Measurements from ENCODE around the gene PLRG1.

The PLRG1 gene

DNA sequence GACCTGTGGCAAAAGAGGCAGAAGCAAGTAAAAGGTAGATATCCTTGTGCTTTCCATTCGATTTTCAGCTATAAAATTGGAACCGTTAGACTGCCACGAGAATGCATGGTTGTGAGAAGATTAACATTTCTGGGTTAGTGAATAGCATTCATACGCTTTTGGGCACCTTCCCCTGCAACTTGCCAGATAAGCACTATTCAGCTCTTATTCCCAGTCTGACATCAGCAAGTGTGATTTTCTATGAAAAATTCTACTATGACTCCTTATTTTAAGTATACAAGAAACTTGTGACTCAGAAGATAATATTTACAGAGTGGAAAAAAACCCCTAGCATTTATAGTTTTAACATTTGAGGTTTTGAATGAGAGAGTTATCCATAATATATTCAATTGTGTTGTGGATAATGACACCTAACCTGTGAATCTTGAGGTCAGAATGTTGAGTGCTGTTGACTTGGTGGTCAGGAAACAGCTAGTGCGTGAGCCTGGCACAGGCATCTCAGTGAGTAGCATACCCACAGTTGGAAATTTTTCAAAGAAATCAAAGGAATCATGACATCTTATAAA, 16.5 kb upstream of the PLRG1 start:
- TF ChIP-seq, protein P1, sequence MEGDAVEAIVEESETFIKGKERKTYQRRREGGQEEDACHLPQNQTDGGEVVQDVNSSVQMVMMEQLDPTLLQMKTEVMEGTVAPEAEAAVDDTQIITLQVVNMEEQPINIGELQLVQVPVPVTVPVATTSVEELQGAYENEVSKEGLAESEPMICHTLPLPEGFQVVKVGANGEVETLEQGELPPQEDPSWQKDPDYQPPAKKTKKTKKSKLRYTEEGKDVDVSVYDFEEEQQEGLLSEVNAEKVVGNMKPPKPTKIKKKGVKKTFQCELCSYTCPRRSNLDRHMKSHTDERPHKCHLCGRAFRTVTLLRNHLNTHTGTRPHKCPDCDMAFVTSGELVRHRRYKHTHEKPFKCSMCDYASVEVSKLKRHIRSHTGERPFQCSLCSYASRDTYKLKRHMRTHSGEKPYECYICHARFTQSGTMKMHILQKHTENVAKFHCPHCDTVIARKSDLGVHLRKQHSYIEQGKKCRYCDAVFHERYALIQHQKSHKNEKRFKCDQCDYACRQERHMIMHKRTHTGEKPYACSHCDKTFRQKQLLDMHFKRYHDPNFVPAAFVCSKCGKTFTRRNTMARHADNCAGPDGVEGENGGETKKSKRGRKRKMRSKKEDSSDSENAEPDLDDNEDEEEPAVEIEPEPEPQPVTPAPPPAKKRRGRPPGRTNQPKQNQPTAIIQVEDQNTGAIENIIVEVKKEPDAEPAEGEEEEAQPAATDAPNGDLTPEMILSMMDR (IDR thresholded peaks at IDR 0.05), result no peak

DNA sequence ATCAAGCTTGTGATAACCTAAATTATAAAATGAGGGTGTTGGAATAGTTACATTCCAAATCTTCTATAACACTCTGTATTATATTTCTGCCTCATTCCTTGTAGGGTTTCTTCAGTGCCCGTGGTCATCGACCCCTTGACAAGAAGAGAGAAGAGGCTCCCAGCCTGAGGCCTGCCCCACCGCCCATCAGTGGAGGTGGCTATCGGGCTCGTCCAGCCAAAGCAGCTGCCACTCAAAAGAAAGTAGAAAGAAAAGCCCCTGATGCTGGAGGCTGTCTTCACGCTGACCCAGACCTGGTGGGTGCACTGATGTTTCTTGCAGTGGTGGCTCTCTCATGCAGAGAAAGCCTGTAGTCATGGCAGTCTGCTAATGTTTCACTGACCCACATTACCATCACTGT, 15.5 kb upstream of the PLRG1 start:
- TF ChIP-seq, protein P1 (IDR thresholded peaks at IDR 0.05), result no peak

DNA sequence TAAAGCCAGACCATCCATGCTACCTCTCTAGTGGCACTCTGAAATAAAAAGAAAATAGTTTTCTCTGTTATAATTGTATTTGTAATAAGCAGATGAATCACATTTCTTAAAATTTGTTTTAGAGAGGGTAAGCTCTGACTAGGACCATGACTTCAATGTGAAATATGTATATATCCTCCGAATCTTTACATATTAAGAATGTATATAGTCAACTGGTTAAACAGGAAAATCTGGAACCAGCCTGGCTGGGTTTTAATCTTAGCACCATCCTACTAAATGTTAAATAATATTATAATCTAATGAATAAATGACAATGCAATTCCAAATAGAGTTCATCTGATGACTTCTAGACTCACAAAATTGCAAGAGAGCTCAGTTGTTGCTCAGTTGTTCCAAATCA, 14.1 kb upstream of the PLRG1 start:
- TF ChIP-seq, protein P1 (IDR thresholded peaks at IDR 0.05), result no peak

DNA sequence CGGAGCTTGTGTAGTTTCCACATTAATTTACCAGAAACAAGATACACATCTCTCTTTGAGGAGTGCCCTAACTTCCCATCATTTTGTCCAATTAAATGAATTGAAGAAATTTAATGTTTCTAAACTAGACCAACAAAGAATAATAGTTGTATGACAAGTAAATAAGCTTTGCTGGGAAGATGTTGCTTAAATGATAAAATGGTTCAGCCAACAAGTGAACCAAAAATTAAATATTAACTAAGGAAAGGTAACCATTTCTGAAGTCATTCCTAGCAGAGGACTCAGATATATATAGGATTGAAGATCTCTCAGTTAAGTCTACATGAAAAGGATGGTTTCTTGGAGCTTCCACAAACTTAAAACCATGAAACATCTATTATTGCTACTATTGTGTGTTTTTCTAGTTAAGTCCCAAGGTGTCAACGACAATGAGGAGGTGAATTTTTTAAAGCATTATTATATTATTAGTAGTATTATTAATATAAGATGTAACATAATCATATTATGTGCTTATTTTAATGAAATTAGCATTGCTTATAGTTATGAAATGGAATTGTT, 12.6 kb upstream of the PLRG1 start, which contains the start of gene FGB:
FGB (plus strand) TSS at position 315 of the 558 bp plus-strand sequence; CDS start at position 323, 8 bp downstream.
- TF ChIP-seq, protein P1 (IDR thresholded peaks at IDR 0.05), result no peak

DNA sequence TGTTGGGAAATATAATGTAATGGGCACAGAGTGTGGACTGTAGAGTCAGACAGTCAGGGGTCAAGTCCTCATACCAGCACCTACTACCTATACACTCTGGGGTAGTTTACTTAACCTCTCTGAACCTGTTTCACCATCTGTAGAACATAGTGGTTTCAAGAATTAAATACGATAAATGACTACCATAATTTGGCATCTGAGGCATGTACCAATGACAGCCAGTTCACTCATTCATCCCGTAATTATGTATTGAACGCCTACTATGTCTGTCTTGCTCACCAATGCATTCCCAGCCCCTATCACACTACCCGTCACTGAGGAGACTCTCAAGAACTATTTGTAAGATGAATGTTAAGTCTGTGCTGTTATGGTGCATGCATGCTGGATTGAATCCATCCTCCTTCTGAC, 10.6 kb upstream of the PLRG1 start:
- TF ChIP-seq, protein P1 (IDR thresholded peaks at IDR 0.05), result no peak

DNA sequence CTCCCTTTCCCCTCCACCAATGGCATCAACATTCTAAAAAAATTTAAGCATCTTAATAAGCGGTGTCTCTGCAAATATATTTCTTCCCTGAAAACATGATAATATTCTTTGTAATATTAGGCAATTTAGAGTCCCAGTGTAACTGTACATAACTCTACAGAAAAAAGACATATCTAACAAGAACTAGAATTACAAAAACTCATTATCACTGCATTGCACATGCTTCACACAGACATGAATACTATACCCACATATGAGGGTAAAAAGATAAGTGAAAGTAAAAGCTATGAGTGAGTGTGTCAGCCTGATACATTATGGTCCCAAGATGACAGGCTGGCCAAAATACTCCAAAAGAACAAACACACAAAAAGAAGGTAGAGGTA, 10.2 kb upstream of the PLRG1 start:
- TF ChIP-seq, protein P1 (IDR thresholded peaks at IDR 0.05), result no peak

DNA sequence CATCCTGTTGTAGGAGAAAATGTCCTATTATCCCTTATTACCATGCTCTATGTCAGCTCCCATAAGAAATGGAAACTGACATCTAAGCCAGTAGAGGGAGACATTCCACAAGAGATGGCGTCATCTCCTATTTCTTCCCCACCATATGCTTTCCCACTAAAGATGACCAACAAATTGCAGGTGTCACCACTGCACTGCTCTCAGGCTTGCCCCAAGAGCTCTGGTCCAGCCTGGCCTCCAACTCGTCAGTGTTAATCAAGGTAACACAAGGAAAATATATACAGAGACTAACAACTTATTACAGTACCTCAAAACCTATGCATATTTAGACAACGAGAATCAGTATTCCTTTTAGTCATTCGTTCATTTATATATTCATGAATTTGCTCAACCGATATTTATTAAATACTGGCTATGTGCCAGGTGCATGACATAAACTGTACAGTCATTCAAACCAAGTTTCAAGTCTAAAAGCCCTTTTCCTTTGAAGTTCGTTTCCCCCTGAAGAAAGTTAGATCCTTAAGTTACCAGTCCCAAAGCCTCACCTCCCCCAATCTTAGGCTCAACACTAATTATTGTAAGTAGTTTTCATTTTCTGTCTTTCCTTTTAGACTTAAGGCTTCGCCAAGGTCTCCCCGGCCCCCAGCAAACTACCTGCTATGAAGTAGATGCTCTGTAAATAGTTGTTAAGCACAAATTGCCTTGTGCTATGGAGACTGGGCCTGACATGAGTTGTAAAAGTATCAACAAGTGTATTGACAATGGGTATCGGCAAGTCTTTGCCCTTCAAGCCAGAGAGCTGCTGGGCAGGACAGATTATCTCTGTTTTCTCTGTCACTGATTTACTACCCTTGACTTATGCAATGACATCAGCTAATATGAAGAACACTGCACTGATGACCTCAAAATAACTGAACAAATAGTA, 9.6 kb upstream of the PLRG1 start:
- TF ChIP-seq, protein P1 (IDR thresholded peaks at IDR 0.05), result peak; percentile 61

Measured in LNCAP (cell line).